Trophoblast cell (in vitro differentiated cells and primary cell): ENCODE results near the gene ZCCHC17.
A peak's percentile ranks its signal among the peaks of the same experiment; 100 is the strongest.

Experiments
- DNase-seq, 2 donors: peaks; one replicate each; pipeline ENCODE4 v3.0.0-alpha.2; 2016
- H2AFZ ChIP-seq: 2 replicates; pipeline ENCODE4 v1.6.1; 2013; ENCODE audit warnings: low read length, moderate library complexity, mild to moderate bottlenecking; ENCODE audit not compliant: insufficient read depth, poor library complexity
- H2AK5ac ChIP-seq: 2 replicates; pipeline ENCODE4 v1.6.1; 2013; ENCODE audit warnings: mild to moderate bottlenecking, low read length
- H2BK120ac ChIP-seq: 2 replicates; pipeline ENCODE4 v1.6.1; 2013; ENCODE audit warnings: low read length, mild to moderate bottlenecking, moderate library complexity; ENCODE audit not compliant: insufficient read depth, poor library complexity
- H2BK12ac ChIP-seq: 2 replicates; pipeline ENCODE4 v1.6.1; 2013; ENCODE audit warnings: mild to moderate bottlenecking, low read length, moderate library complexity
- H2BK5ac ChIP-seq: 2 replicates; pipeline ENCODE4 v1.6.1; 2013; ENCODE audit warnings: low read length, low read depth, moderate library complexity, mild to moderate bottlenecking; ENCODE audit not compliant: poor library complexity
- H3K14ac ChIP-seq: 2 replicates; pipeline ENCODE4 v1.6.1; 2013; ENCODE audit warnings: mild to moderate bottlenecking, low read length
- H3K18ac ChIP-seq: 2 replicates; pipeline ENCODE4 v1.6.1; 2013; ENCODE audit warnings: mild to moderate bottlenecking, low read length
- H3K23ac ChIP-seq: 2 replicates; pipeline ENCODE4 v1.6.1; 2013; ENCODE audit warnings: low read length
- H3K27ac ChIP-seq: 2 replicates; pipeline ENCODE4 v1.5.1; 2013; ENCODE audit warnings: low read depth, mild to moderate bottlenecking, inconsistent platforms, low read length, moderate library complexity
- H3K27me3 ChIP-seq: 2 replicates; pipeline ENCODE4 v1.6.1; 2013; ENCODE audit warnings: inconsistent platforms, mild to moderate bottlenecking, low read length, moderate library complexity; ENCODE audit not compliant: insufficient read depth
- H3K36me3 ChIP-seq, 2 experiments: 1 replicate in 1 of 2; 2 replicates in 1 of 2; pipeline ENCODE4 v1.6.1; 2013; ENCODE audit warnings: low read length in 2 of 2, mild to moderate bottlenecking in 2 of 2, moderate library complexity in 1 of 2; ENCODE audit not compliant: insufficient read depth in 2 of 2, control insufficient read depth in 1 of 2
- H3K4ac ChIP-seq: 2 replicates; pipeline ENCODE4 v1.6.1; 2013; ENCODE audit warnings: low read depth, mild to moderate bottlenecking, low read length, moderate library complexity
- H3K4me1 ChIP-seq, 2 experiments: 1 replicate in 1 of 2; 2 replicates in 1 of 2; pipeline ENCODE4 v1.6.1; 2013; ENCODE audit warnings: low read length in 2 of 2, mild to moderate bottlenecking in 2 of 2, moderate library complexity in 1 of 2; ENCODE audit not compliant: insufficient read depth in 2 of 2, control insufficient read depth in 1 of 2
- H3K4me2 ChIP-seq: 2 replicates; pipeline ENCODE4 v1.6.1; 2013; ENCODE audit warnings: inconsistent platforms, mild to moderate bottlenecking, low read length, moderate library complexity
- H3K4me3 ChIP-seq: 2 replicates; pipeline ENCODE4 v1.5.1; 2013; ENCODE audit warnings: mild to moderate bottlenecking, low read depth, low read length, inconsistent platforms
- H3K79me1 ChIP-seq: one replicate; pipeline ENCODE4 v1.6.1; 2013; ENCODE audit warnings: low read length
- H3K79me2 ChIP-seq: 2 replicates; pipeline ENCODE4 v1.6.1; 2013; ENCODE audit warnings: low read length, mild to moderate bottlenecking; ENCODE audit not compliant: control insufficient read depth, insufficient read depth, poor library complexity
- H3K9ac ChIP-seq: 2 replicates; pipeline ENCODE4 v1.6.1; 2013; ENCODE audit warnings: mild to moderate bottlenecking, low read length
- H3K9me3 ChIP-seq: 2 replicates; pipeline ENCODE4 v1.6.1; 2013; ENCODE audit warnings: low read depth, mild to moderate bottlenecking, control low read depth, inconsistent platforms, low read length; ENCODE audit not compliant: insufficient read depth
- H4K12ac ChIP-seq: 2 replicates; pipeline ENCODE4 v1.6.1; 2013; ENCODE audit warnings: low read depth, mild to moderate bottlenecking, low read length, moderate library complexity
- H4K8ac ChIP-seq: 2 replicates; pipeline ENCODE4 v1.6.1; 2013; ENCODE audit warnings: low read depth, mild to moderate bottlenecking, low read length, moderate library complexity
- H4K91ac ChIP-seq: one replicate; pipeline ENCODE4 v1.6.1; 2013; ENCODE audit warnings: low read depth, mild to moderate bottlenecking, low read length, moderate library complexity
- WGBS: extraction: QIAGEN DNeasy Blood & Tissue Kit; methylation state at CpG from one replicate; pipeline ENCODE4 v1.1.7; 2013; ENCODE audit warnings: missing lambda C conversion rate; ENCODE audit not compliant: insufficient read length, insufficient coverage; ENCODE audit errors: extremely low coverage; 5-methylcytosine and 5-hydroxymethylcytosine counted together

ZCCHC17 gene

DNA sequence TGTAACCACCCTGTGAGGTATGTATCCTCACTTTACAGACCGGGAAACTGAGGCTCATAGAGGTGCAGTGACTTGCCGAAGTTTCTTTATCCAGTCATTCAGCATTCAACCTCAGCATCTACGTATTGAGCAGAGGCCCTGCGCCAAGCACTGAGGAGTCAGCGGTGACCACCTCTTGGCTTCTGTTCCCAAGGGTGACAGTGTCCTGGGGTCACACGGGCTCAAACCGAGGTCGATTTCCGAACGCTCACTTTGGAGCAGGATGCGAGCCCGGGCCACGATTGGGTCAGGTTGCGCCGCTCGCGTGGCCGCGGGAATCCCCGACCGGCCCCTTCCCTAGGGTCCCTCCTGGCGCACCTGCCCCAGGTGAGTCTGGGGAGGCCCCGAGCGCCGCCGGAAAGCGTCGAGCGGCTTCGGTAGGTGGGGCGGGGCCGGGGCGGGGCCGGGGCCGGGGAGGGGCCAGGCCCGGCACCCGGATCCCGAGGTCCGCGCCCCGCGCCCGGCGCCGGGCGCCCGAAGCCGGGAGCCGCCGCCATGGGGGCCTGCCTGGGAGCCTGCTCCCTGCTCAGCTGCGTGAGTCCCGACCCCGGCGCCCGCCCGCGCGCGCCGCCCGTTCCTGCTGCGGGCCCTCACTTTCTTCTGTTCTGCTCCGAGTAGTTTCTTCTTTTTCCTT, 116.0 kb downstream of the ZCCHC17 start, which contains the start of gene SERINC2:
SERINC2 (plus strand) TSS at position 482 of the 673 bp plus-strand sequence; CDS start at position 535, 53 bp downstream.
- Histone ChIP-seq H3K14ac (peak within 1 kb of the TSS; percentile 73), H3K27me3 (no peaks in the 10 kb centered on the region), H3K79me2 (peaks cover 14% of the 10 kb centered on the region), H3K4ac (peak within 1 kb of the TSS; percentile 54), H3K9ac (peak within 1 kb of the TSS; percentile 87), H2BK5ac (peak within 1 kb of the TSS; percentile 5), H2BK120ac (peak within 1 kb of the TSS; percentile 9), H4K12ac (peak within 1 kb of the TSS; percentile 55), H4K8ac (peak within 1 kb of the TSS; percentile 33), H2AK5ac (peak within 1 kb of the TSS; percentile 81), H3K4me2 (peak within 1 kb of the TSS; percentile 73), H3K27ac (peak within 1 kb of the TSS; percentile 4), H3K36me3 (peaks cover 0 to 6% of the 10 kb centered on the region in 2 experiments), H3K4me3 (peak within 1 kb of the TSS; percentile 83), H4K91ac (peak within 1 kb of the TSS; percentile 76), H3K9me3 (no peaks in the 10 kb centered on the region), H3K18ac (peak within 1 kb of the TSS; percentile 83), H2BK12ac (peak within 1 kb of the TSS; percentile 42), H3K79me1 (peaks cover 14% of the 10 kb centered on the region), H2AFZ (peak within 1 kb of the TSS; percentile 41), H3K23ac (no peak within 1 kb of the TSS), H3K4me1 (peaks cover 23 to 27% of the 10 kb centered on the region in 2 experiments)
- peak; percentile 52 to 59 for DNase-seq
- WGBS: no CpG with 5 or more reads among the region's 63 CpGs

DNA sequence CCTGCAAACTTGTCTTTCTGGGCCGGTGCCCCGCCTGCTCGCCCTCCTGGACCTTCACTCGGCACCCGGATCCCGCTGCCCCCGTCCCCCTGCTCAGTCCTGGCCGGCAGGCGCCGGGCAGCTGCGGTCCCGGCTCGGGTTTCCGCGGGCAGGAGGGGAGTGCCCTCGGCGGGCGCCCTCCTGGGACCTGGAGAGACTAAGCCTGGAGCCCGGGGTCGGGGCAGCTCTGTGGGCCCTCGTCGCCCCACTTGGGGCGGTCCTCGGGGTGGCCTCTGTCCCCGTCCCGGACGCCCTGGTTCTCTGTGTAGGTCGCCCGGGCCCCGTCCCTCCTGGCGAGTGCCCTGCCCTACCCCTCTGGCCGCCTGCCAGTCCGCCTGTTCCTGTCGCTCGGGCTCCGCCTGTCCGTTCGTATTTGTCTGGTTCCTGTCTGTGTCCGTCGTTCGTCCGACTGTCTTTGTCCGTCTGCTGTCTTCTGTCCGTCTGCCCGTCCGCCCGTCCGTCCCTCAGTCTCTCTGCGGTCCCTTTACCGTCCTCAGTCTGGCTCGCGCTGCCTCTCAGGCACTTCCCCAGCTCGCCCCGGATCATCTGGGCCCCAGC, 116.7 kb downstream of the ZCCHC17 start:
- WGBS: no CpG with 5 or more reads among the region's 54 CpGs

More for the DNA sequence above, 116.7 kb downstream of the ZCCHC17 start:
- no peaks in the 10 kb centered on the region for H3K27me3 ChIP-seq
- H3K27ac ChIP-seq: peak overlapping the region; percentile 4
- H4K12ac ChIP-seq: peak overlapping the region; percentile 55
- peaks cover 14% of the 10 kb centered on the region for H3K79me2 ChIP-seq
- H3K36me3 ChIP-seq: peaks cover 0 to 6% of the 10 kb centered on the region in 2 experiments
- peak overlapping the region; percentile 81 for H2AK5ac ChIP-seq
- H3K9me3 ChIP-seq: no peaks in the 10 kb centered on the region
- H2AFZ ChIP-seq: peak overlapping the region; percentile 41
- peaks cover 25 to 27% of the 10 kb centered on the region in 2 experiments for H3K4me1 ChIP-seq
- no peak overlapping the region for H2BK12ac ChIP-seq
- H3K4me3 ChIP-seq: peak overlapping the region; percentile 83
- H3K4ac ChIP-seq: peak overlapping the region; percentile 54
- H3K9ac ChIP-seq: peak overlapping the region; percentile 87
- peak overlapping the region; percentile 33 for H4K8ac ChIP-seq
- H3K18ac ChIP-seq: peak overlapping the region; percentile 83
- peak overlapping the region; percentile 73 for H3K14ac ChIP-seq
- no peak overlapping the region for H3K23ac ChIP-seq
- peak overlapping the region; percentile 5 for H2BK5ac ChIP-seq
- peak overlapping the region; percentile 76 for H4K91ac ChIP-seq
- H3K79me1 ChIP-seq: peaks cover 14% of the 10 kb centered on the region
- H3K4me2 ChIP-seq: peak overlapping the region; percentile 65
- peak; percentile 38 to 53 for DNase-seq
- H2BK120ac ChIP-seq: peak overlapping the region; percentile 9
